Measurements from ENCODE around the gene PDIA4.

The PDIA4 gene

DNA sequence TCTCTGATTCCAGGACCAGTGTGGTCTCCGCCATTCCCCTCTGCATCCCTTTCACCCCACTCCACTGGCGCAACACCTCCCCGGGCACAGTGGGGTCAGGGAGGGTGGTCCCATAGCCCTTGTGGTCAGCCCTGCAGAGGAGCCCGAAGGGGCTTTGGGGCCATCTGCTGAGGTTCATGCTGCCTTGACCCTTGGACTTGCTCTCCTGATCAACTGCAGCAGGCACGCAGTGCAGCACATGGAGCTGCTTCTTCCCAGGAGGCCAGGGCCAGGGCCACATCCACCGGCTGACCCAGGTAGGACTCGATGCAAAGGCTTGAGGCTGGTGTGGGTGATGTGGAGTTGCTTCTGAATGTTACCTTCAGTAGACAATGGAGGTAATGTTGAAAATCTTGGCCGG is 35.1 kb downstream of the PDIA4 start:
- no peak overlapping the region for H3K27ac ChIP-seq
- TF ChIP-seq, protein P1, sequence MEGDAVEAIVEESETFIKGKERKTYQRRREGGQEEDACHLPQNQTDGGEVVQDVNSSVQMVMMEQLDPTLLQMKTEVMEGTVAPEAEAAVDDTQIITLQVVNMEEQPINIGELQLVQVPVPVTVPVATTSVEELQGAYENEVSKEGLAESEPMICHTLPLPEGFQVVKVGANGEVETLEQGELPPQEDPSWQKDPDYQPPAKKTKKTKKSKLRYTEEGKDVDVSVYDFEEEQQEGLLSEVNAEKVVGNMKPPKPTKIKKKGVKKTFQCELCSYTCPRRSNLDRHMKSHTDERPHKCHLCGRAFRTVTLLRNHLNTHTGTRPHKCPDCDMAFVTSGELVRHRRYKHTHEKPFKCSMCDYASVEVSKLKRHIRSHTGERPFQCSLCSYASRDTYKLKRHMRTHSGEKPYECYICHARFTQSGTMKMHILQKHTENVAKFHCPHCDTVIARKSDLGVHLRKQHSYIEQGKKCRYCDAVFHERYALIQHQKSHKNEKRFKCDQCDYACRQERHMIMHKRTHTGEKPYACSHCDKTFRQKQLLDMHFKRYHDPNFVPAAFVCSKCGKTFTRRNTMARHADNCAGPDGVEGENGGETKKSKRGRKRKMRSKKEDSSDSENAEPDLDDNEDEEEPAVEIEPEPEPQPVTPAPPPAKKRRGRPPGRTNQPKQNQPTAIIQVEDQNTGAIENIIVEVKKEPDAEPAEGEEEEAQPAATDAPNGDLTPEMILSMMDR (IDR thresholded peaks at IDR 0.05): no peak
- no peak for TF ChIP-seq ZFX (IDR thresholded peaks at IDR 0.05; ENCODE audit: borderline replicate concordance)

DNA sequence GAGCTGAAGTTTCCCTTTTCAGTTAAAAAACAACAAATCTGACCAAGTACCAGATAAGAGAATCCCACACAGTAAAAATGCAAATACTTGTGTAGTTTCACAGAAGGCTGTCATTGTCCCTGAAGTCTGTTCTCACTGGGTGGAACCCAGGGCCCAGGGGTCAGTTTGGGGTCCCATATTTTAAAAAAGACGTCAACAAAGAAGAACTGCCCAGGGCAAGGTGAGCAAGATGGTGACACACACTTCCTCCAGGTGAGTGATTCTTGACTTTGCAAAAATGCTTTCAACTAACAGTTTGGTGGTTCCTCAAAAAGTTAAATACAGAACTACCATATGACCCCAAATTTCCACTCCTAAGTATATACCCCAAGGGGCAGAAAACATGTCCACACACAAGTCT is 36.8 kb downstream of the PDIA4 start:
- no peak overlapping the region for H3K27ac ChIP-seq
- no peak for TF ChIP-seq ZFX (IDR thresholded peaks at IDR 0.05; ENCODE audit: borderline replicate concordance)
- TF ChIP-seq, protein P1 (IDR thresholded peaks at IDR 0.05): no peak

DNA sequence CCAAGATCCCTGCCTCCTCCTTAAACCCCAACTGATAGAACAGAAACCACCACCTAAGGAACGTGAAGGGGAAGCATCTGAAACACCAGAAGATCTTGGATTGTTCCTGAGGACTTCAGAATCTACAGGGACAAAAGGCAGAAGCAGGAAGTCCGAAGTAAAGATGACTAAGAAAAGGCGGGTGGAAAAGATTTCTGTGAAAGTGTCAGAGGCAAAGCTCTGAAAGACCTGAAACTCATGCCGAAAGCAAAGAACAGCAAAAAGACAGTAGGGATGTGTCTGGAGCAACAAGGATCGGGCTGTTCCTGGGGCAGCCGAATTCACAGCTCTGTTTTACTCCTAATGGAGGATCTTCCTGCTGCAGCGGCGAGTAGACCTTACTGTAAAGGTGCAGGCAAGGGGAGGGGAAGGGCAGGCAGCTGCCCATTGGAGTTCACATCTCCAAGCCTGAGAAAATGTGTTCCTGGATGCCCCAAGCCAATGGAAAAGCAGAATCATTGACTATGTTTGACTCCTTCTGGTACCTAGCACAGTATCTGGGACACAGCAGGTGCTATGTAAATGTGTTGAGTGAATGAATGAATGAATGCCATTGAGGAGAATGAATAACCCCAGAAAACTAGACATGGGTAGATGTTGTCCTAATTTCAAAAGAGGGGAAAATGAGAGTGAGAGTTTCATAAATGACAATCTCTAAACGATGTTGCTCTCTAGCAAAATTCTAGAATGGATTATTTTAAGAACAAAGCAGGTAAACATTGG is 40.4 kb downstream of the PDIA4 start:
- TF ChIP-seq, protein P1 (IDR thresholded peaks at IDR 0.05): no peak
- TF ChIP-seq ZFX (IDR thresholded peaks at IDR 0.05; ENCODE audit: borderline replicate concordance): no peak
- peak overlapping the region; percentile 89 for H3K27ac ChIP-seq

DNA sequence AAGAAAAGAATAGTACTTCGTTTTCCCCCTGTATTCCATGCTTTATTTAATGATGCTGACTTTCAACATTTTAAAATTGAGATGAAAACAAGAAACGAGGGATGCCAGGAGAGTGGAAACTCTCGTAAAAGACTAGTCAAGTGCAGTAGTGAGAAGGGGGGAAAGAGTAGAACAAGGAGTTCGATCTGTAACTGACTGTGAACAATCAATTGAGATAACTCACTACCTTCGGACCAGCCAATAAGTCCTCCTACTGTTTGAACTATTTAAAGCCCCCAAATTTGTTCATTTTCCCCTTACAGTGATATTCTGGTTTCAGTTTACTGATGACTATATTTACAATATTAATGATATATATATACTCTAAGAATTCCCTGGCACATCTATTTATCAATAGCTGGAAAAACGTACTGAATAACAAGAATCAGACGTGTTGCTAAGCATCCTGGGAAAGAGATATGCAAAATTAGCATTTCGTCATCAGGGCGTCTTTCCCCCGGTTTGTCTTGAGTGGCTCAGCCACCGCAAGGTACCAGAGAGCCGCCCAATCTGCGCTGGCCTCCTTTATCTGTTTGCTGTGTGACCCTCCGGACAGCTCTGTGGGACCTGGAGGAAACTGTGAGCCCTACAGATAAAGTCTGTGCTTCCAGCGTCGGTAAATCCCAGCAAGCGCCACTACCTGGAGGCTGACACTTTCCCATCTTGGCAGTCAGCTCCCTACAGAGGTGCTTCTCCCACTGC is 41.1 kb downstream of the PDIA4 start:
- H3K27ac ChIP-seq: peak overlapping the region; percentile 89
- no peak for TF ChIP-seq ZFX (IDR thresholded peaks at IDR 0.05; ENCODE audit: borderline replicate concordance)
- TF ChIP-seq, protein P1 (IDR thresholded peaks at IDR 0.05): no peak

DNA sequence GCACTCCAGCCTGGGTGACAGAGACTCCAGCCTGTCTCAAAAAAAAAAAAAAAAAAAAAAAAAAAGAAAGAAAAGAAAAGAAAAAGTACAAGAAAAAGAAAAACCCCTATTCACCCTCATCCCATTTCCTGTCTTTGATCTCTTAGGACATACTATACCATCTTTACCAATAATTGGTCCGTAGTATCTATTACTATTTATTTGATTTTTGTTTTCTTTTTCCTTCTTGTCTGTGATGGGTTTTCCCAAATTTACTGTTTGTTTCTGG is 41.6 kb downstream of the PDIA4 start:
- TF ChIP-seq ZFX (IDR thresholded peaks at IDR 0.05; ENCODE audit: borderline replicate concordance): no peak
- TF ChIP-seq, protein P1 (IDR thresholded peaks at IDR 0.05): no peak
- peak overlapping the region; percentile 89 for H3K27ac ChIP-seq

DNA sequence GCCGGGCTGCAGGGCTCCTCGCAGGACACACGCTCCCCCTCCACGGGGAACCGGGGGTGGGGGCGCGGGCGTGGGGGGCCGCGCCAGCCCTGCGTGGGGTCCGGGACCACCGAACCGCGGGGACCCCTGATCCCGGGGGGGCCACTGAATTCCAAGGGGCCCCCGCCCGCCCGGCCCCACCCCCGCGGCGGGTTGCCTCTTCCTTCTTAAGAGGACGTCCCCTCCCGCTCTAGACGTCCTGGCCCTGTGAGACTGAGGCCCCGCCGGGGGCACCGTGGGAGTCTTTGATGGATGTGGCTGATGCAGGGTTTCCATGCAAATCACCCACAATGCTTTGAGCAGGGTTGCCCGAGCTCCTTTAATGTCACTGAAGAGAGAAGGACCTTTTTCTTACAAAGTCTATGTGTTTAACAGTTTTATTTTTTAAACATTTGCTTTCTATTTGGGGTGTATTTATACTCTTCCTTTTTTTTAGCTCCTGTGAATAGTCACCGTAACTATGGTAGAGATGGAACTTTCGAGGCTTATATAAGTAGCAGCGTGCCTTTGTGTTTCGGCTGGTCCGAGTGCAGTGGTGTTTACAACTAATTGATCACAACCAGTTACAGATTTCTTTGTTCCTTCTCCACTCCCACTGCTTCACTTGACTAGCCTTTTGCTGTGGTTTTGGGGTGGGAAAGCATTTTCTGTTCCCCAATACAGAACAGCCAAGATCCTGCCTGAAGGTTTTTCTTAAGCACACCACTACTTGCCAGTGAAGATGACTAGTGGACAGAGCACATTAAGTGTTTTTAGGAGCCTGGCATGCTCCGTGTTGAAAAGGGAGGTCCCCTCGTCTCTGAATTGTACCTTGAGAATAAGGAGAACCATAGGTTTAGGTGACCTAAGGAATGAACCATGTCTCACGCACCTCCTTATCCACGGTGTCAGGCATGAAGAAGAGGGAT is 44.8 kb downstream of the PDIA4 start:
- H3K27ac ChIP-seq: peak overlapping the region; percentile 89
- TF ChIP-seq, protein P1 (IDR thresholded peaks at IDR 0.05): no peak
- TF ChIP-seq ZFX (IDR thresholded peaks at IDR 0.05; ENCODE audit: borderline replicate concordance): no peak
